SK-N-SH (cell line): ENCODE data around the gene TYSND1. TPM values are rescaled to one million over a fixed set of nuclear protein-coding genes. Genes with fewer than 3 reads are reported as not detected.

Source experiments
- CTCF ChIA-PET: fragments of 300-600, 350-600 bp; formaldehyde crosslinking; extraction: SDS; loops from one replicate; lab custom pipeline; 2021; lab: Yijun Ruan, JAX
- POLR2A ChIA-PET: fragments of 350-600 bp; sonication (Branson Sonifier 250); formaldehyde crosslinking; extraction: SDS; loops from one replicate; lab custom pipeline; 2020; ENCODE audit warnings: antibody characterized with exemption, inconsistent platforms; lab: Yijun Ruan, JAX
- DNase-seq: peaks from one replicate; pipeline ENCODE4 v3.0.0; 2012
- H2AFZ ChIP-seq: fragments of 200-600 bp; sonication (generic); 2 replicates; pipeline ENCODE4 v1.8.1; 2016; ENCODE audit warnings: antibody characterized with exemption, mild to moderate bottlenecking, low read depth
- H3F3A ChIP-seq: fragments of 200-600 bp; sonication (generic); replicated peaks from 2 replicates; pipeline ENCODE3; 2016; ENCODE audit warnings: antibody characterized with exemption, mild to moderate bottlenecking; ENCODE audit not compliant: insufficient read depth
- H3K27ac ChIP-seq, 2 experiments: fragments of 200-500 bp in 1 of 2; fragments of 200-600 bp in 1 of 2; sonication (Bioruptor generic) in 1 of 2; sonication (generic), shearing (Covaris generic) in 1 of 2; 2 replicates each; pipeline versions ENCODE4 v1.5.1 to v1.6.1; 2014 to 2016; ENCODE audit warnings: low read depth in 2 of 2, inconsistent platforms in 1 of 2, low read length in 1 of 2, mild to moderate bottlenecking in 1 of 2, mixed read lengths in 1 of 2
- H3K27me3 ChIP-seq: fragments of 200-600 bp; sonication (generic), shearing (Covaris generic); 2 replicates; pipeline ENCODE4 v1.6.1; 2016; ENCODE audit warnings: mixed run types; ENCODE audit not compliant: insufficient read depth
- H3K36me3 ChIP-seq, 2 experiments: fragments of 200-500 bp in 1 of 2; fragments of 200-600 bp in 1 of 2; sonication (Bioruptor generic) in 1 of 2; sonication (generic) in 1 of 2; replicated peaks in 1 of 2; 2 replicates each; pipeline versions ENCODE3 to v1.5.1; 2014 to 2016; ENCODE audit warnings: low read length in 1 of 2, mild to moderate bottlenecking in 1 of 2; ENCODE audit not compliant: insufficient read depth in 2 of 2, control insufficient read depth in 1 of 2
- H3K4me1 ChIP-seq, 2 experiments: fragments of 200-500 bp in 1 of 2; fragments of 200-600 bp in 1 of 2; sonication (Bioruptor generic) in 1 of 2; sonication (generic), shearing (Covaris generic) in 1 of 2; 2 replicates each; pipeline versions ENCODE4 v1.5.1 to v1.6.1; 2014 to 2016; ENCODE audit warnings: low read depth in 1 of 2, low read length in 1 of 2, mixed run types in 1 of 2; ENCODE audit not compliant: insufficient read depth in 2 of 2, control insufficient read depth in 1 of 2
- H3K4me2 ChIP-seq: fragments of 200-600 bp; sonication (generic), shearing (Covaris generic); 2 replicates; pipeline ENCODE4 v1.6.1; 2017; ENCODE audit warnings: mixed run types
- H3K4me3 ChIP-seq, 2 experiments: fragments of 200-500 bp in 1 of 2; fragments of 200-600 bp in 1 of 2; sonication (Bioruptor generic) in 1 of 2; sonication (generic), shearing (Covaris generic) in 1 of 2; 2 replicates each; pipeline versions ENCODE4 v1.5.1 to v1.8.1; 2014 to 2016; ENCODE audit warnings: low read depth in 2 of 2, inconsistent platforms in 1 of 2, low read length in 1 of 2, mild to moderate bottlenecking in 1 of 2, mixed read lengths in 1 of 2, moderate library complexity in 1 of 2
- H3K79me2 ChIP-seq: fragments of 200-600 bp; sonication (generic); 2 replicates; pipeline ENCODE4 v1.8.1; 2017; ENCODE audit warnings: mild to moderate bottlenecking; ENCODE audit not compliant: insufficient read depth
- H3K9ac ChIP-seq: fragments of 200-600 bp; sonication (generic); 2 replicates; pipeline ENCODE4 v1.6.1; 2017; ENCODE audit warnings: mixed run types
- H3K9me2 ChIP-seq: fragments of 200-600 bp; sonication (generic); 2 replicates; pipeline ENCODE4 v1.6.1; 2017; ENCODE audit warnings: mixed run types
- H3K9me3 ChIP-seq: fragments of 200-600 bp; sonication (generic); 2 replicates; pipeline ENCODE4 v1.6.1; 2017; ENCODE audit warnings: mixed run types, mild to moderate bottlenecking, moderate library complexity
- H4K20me1 ChIP-seq: fragments of 200-600 bp; sonication (generic); 2 replicates; pipeline ENCODE4 v1.6.1; 2017; ENCODE audit warnings: mild to moderate bottlenecking, mixed run types; ENCODE audit not compliant: insufficient read depth
- CHD2 ChIP-seq: fragments of 150-350 bp; IDR thresholded peaks from 2 replicates; pipeline ENCODE4 v1.6.1; 2018; ENCODE audit warnings: low read length; ENCODE audit not compliant: partially characterized antibody
- ELF1 ChIP-seq: IDR thresholded peaks from 2 replicates; pipeline ENCODE4 v1.4.0; 2012
- EZH2phosphoT487 ChIP-seq: fragments of 200-600 bp; sonication (generic); IDR thresholded peaks from 2 replicates; pipeline ENCODE4 v1.6.1; 2017; ENCODE audit warnings: low read depth, mixed run types, mild to moderate bottlenecking, antibody characterized with exemption, moderate library complexity, borderline replicate concordance
- FOXM1 ChIP-seq: IDR thresholded peaks from 2 replicates; pipeline ENCODE4 v1.4.0; 2012; ENCODE audit warnings: low read depth, mild to moderate bottlenecking
- JUND ChIP-seq: IDR thresholded peaks from 2 replicates; pipeline ENCODE4 v1.4.0; 2012
- NRF1 ChIP-seq: IDR thresholded peaks from 2 replicates; pipeline ENCODE4 v1.6.1; 2012; ENCODE audit warnings: low read depth, mild to moderate bottlenecking, low read length
- RAD21 ChIP-seq: IDR thresholded peaks from 2 replicates; pipeline ENCODE4 v1.6.1; 2012; ENCODE audit warnings: mild to moderate bottlenecking, low read length
- RFX5 ChIP-seq: IDR thresholded peaks from 2 replicates; pipeline ENCODE4 v1.6.1; 2012; ENCODE audit warnings: mild to moderate bottlenecking, improper control_type of control experiment, low read length
- SIN3A ChIP-seq: IDR thresholded peaks from 2 replicates; pipeline ENCODE4 v1.6.1; 2012; ENCODE audit warnings: low read depth, mild to moderate bottlenecking, low read length, moderate library complexity, borderline replicate concordance
- YY1 ChIP-seq: IDR thresholded peaks from 2 replicates; pipeline ENCODE4 v1.4.0; 2012; ENCODE audit warnings: low read depth, mild to moderate bottlenecking
- WGBS: methylation state at CpG from one replicate; pipeline ENCODE4 v1.1.6; 2017; ENCODE audit warnings: low lambda C conversion rate; 5-methylcytosine and 5-hydroxymethylcytosine counted together
- polyA plus RNA-seq, 3 experiments: library from polyadenylated mRNA; depleted of rRNA; stranded (reverse); fragments of >200 nt; gene quantifications; 2 replicates each; pipeline ENCODE4 v1.2.3, GENCODE V29; 2012
- TF ChIP-seq, protein P1 (sequence below): IDR thresholded peaks from 2 replicates; pipeline ENCODE4 v1.4.0; 2012; ENCODE audit warnings: low read depth, borderline replicate concordance
- TF ChIP-seq, protein P2 (sequence below): fragments of 150-350 bp; IDR thresholded peaks from 2 replicates; pipeline ENCODE4 v1.6.1; 2017; ENCODE audit warnings: antibody characterized with exemption, low read length, low read depth, borderline replicate concordance
- TF ChIP-seq, protein P3 (sequence below): fragments of 150-350 bp; IDR thresholded peaks from 2 replicates; pipeline ENCODE4 v1.6.1; 2016; ENCODE audit warnings: mild to moderate bottlenecking, low read depth, low read length
- TF ChIP-seq, protein P4 (sequence below): IDR thresholded peaks from 2 replicates; pipeline ENCODE4 v1.4.0; 2012; ENCODE audit warnings: low read depth

Gene TYSND1
- polyA plus RNA-seq, 1 of the 3 experiments (the other 2 are of a cell fraction) = 7.4 TPM

DNA sequence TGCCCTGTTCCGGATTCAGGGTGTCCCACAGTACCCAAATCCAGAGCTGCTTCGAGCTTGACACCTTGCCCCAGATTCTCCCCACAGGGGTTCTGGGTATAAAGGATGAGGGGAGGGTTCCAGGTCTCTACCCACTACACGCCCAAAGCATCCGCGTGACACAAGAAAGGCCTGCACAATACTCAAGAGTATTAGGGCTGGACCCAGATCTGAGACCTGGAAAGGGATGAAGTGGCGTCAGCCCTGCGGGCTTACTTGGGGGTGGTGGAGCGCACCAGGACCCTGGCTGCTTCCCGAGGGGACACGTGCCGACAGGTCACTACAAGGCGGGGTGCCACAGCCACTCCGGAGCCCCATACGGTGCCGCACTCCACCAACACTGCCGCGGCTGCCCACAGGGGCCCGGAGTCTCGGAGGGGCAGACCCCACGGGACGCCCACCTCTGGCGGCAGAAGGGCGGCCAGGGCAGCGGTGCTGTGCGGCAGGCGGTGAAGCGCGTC, 1.3 kb downstream of the TYSND1 start:
- no peaks in the 10 kb centered on the region for H3K27me3 ChIP-seq
- H3K9me3 ChIP-seq = no peaks in the 10 kb centered on the region
- H3F3A ChIP-seq = peaks cover 33% of the 10 kb centered on the region
- H3K36me3 ChIP-seq = peaks cover 5 to 16% of the 10 kb centered on the region in 2 experiments
- POLR2A ChIA-PET = interaction anchor here (0.7 to 0.8 kb wide), 2 partner anchors 23 to 259 kb away, joined by 3 read pairs; no protein-coding TSS in a partner anchor
- H2AFZ ChIP-seq = no peak overlapping the region
- H3K4me3 ChIP-seq = peak overlapping the region; percentile 68 to 71
- H3K4me2 ChIP-seq = peak overlapping the region; percentile 82
- peaks cover 43% of the 10 kb centered on the region; the same call in 1 of the 2 replicates for H3K79me2 ChIP-seq
- H3K9me2 ChIP-seq = no peaks in the 10 kb centered on the region
- H3K9ac ChIP-seq = peak overlapping the region; percentile 78; the same call in 1 of the 2 replicates
- H4K20me1 ChIP-seq = no peaks in the 10 kb centered on the region
- TF ChIP-seq, protein P1, sequence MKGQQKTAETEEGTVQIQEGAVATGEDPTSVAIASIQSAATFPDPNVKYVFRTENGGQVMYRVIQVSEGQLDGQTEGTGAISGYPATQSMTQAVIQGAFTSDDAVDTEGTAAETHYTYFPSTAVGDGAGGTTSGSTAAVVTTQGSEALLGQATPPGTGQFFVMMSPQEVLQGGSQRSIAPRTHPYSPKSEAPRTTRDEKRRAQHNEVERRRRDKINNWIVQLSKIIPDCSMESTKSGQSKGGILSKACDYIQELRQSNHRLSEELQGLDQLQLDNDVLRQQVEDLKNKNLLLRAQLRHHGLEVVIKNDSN = no peak
- peak; percentile 6 for TF ChIP-seq CHD2
- H3K27ac ChIP-seq = peak overlapping the region in 1 of 2 experiments; percentile 92; a peak in 2 of 4 replicates
- WGBS = 30% methylated on average over 4 of the region's 28 CpGs
- H3K4me1 ChIP-seq = peaks cover 5 to 27% of the 10 kb centered on the region in 2 experiments; a peak in 3 of 4 replicates
- CTCF ChIA-PET = interaction anchor here (0.8 to 10.8 kb wide), 16 partner anchors 10 to 260 kb away, joined by 3 to 157 read pairs (median 6); partner anchors contain the start of gene AIFM2
- no peak for DNase-seq

DNA sequence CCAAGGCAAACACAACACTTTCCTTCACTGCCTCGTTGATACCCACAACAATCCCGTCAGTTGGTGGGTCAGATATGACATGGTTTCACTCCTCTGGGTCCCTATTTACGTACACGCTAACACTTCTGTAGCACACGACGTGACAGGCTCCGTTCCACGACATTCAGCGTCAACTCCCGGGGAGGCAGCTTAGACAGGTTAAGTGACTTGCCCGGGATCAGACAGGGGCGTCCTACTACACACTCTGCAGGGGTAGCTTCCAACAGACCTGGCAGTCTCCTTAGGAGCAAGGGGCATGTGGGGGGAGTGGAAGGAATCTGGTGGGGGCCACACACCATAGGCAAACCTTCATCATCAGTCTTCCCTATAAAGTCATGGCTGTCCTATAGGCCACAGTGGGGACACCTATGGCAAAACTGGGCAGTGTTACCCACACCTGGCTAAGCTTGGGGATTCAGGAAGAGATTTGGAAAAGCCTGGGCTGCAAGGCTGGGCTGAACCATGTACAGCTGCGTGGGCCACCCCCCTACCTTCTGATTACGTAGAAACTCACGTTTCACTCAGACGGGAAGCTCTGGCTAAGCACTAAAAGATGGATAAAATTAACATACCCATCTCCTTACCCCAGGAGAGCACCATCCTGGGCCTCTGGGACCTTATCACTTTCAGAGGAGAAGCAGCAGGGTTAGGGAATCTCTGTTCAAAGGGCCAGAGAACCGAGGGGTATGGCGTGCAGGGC, 2.0 kb downstream of the TYSND1 start:
- H3K9me3 ChIP-seq = no peaks in the 10 kb centered on the region
- no peaks in the 10 kb centered on the region for H4K20me1 ChIP-seq
- H3K79me2 ChIP-seq = peaks cover 36% of the 10 kb centered on the region; the same call in 1 of the 2 replicates
- peak overlapping the region; percentile 82 for H3K4me2 ChIP-seq
- no peak overlapping the region for H2AFZ ChIP-seq
- POLR2A ChIA-PET = no interaction called here
- H3K36me3 ChIP-seq = peaks cover 2 to 11% of the 10 kb centered on the region in 2 experiments
- peak overlapping the region; percentile 68 to 71; a peak in 1 of 4 replicates for H3K4me3 ChIP-seq
- H3K27ac ChIP-seq = no peak overlapping the region
- no peak for TF ChIP-seq FOXM1
- TF ChIP-seq RAD21 = no peak
- no peak for TF ChIP-seq SIN3A
- TF ChIP-seq RFX5 = no peak
- no peak for TF ChIP-seq YY1
- TF ChIP-seq NRF1 = no peak
- no peak for TF ChIP-seq CHD2
- TF ChIP-seq, protein P2, sequence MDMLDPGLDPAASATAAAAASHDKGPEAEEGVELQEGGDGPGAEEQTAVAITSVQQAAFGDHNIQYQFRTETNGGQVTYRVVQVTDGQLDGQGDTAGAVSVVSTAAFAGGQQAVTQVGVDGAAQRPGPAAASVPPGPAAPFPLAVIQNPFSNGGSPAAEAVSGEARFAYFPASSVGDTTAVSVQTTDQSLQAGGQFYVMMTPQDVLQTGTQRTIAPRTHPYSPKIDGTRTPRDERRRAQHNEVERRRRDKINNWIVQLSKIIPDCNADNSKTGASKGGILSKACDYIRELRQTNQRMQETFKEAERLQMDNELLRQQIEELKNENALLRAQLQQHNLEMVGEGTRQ = no peak
- TF ChIP-seq, protein P1 = no peak
- no peak for TF ChIP-seq ELF1
- TF ChIP-seq JUND = no peak
- no peak for TF ChIP-seq EZH2phosphoT487
- TF ChIP-seq, protein P3, sequence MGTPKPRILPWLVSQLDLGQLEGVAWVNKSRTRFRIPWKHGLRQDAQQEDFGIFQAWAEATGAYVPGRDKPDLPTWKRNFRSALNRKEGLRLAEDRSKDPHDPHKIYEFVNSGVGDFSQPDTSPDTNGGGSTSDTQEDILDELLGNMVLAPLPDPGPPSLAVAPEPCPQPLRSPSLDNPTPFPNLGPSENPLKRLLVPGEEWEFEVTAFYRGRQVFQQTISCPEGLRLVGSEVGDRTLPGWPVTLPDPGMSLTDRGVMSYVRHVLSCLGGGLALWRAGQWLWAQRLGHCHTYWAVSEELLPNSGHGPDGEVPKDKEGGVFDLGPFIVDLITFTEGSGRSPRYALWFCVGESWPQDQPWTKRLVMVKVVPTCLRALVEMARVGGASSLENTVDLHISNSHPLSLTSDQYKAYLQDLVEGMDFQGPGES = no peak
- TF ChIP-seq, protein P4, sequence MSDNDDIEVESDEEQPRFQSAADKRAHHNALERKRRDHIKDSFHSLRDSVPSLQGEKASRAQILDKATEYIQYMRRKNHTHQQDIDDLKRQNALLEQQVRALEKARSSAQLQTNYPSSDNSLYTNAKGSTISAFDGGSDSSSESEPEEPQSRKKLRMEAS = no peak
- no peaks in the 10 kb centered on the region for H3K27me3 ChIP-seq
- no peak overlapping the region for H3K9ac ChIP-seq
- H3K4me1 ChIP-seq = peaks cover 5 to 27% of the 10 kb centered on the region in 2 experiments; a peak in 3 of 4 replicates
- peaks cover 28% of the 10 kb centered on the region for H3F3A ChIP-seq
- DNase-seq = no peak
- H3K9me2 ChIP-seq = no peaks in the 10 kb centered on the region
- CTCF ChIA-PET = interaction anchor here (0.8 to 10.8 kb wide), 13 partner anchors 10 to 261 kb away, joined by 3 to 157 read pairs (median 4); partner anchors contain the start of gene AIFM2
- WGBS = 95% methylated on average over 18 of the region's 18 CpGs
